ENCODE data around the gene HSD11B2.

HSD11B2 gene

GRCh38 chr16:67481561-67482232 lies 50.8 kb downstream of the HSD11B2 start:
- DNase-seq: peak; percentile 44 to 53

DNA sequence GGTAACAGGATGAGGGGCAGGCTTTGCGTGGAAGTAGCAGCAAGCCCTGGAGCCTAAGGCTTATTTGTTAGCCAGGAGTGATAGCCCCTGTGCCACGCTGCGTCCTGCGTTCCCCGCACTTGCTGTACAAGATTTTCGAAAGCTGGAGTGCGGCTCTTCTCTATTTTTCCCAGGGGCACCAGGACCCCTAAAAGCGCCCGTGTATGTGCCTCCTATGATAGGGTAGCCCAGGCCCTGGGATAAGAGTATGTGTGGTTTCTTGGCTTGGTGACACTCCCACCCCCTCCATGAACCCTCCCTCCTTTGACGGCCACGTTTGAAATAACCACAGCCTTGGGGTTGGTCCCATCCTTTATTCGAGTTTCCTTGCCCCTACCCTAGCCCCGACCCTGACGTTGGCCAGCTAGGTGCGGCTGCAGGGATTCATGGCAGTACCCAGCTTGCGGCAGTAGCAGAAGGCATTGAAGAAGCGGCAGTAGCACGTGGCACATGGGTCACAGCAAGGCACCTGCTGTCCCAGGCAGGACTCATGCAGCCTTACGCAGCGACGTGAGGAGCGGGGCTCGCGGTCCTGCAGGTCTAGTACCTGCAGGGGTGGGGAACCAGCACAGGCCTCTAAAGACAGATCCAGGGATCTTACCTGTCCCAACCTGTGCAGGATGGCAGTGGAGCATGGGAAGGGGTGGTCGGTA lies 51.5 kb downstream of the HSD11B2 start:
- DNase-seq: no peak

GRCh38 chr16:67483150-67483549 lies 52.2 kb downstream of the HSD11B2 start, which contains the start of gene AGRP:
AGRP (minus strand) TSS chr16:67483547; CDS start chr16:67483398, 149 bp downstream.
- no peak for DNase-seq

- no peak for DNase-seq
Observed at GRCh38 chr16:67483731-67484525, 53.0 kb downstream of the HSD11B2 start.

- DNase-seq: no peak
Observed at GRCh38 chr16:67486805-67487204, 55.9 kb downstream of the HSD11B2 start.

All from NCI-H524 (cell line).